Measurements from ENCODE around the gene TPGS1.

Gene TPGS1

GRCh38 chr19:522726-523125 is 15.4 kb downstream of the TPGS1 start:
- DNase-seq, result no peak

GRCh38 chr19:524062-524674 is 16.9 kb downstream of the TPGS1 start:
- DNase-seq, result peak; percentile 43

- DNase-seq, result no peak
Measured at GRCh38 chr19:525029-525428, 17.7 kb downstream of the TPGS1 start.

GRCh38 chr19:525857-526419 is 18.6 kb downstream of the TPGS1 start:
- no peak for DNase-seq

- no peak for DNase-seq
Measured at GRCh38 chr19:530134-531008, 23.1 kb downstream of the TPGS1 start.

GRCh38 chr19:531009-531752 is 23.9 kb downstream of the TPGS1 start:
- peak; percentile 93 for DNase-seq

GRCh38 chr19:531753-532560 is 24.7 kb downstream of the TPGS1 start, which contains the start of gene CDC34:
Gene CDC34, plus strand, starts transcription at chr19:531760. Its CDS starts 172 bp downstream, at chr19:531932.
- DNase-seq, result no peak

GRCh38 chr19:532561-533363 is 25.5 kb downstream of the TPGS1 start:
- peak; percentile 54 for DNase-seq

GRCh38 chr19:533364-534058 is 26.2 kb downstream of the TPGS1 start:
- DNase-seq, result peak; percentile 80

GRCh38 chr19:534088-534487 is 26.8 kb downstream of the TPGS1 start:
- no peak for DNase-seq

- no peak for DNase-seq
Measured at GRCh38 chr19:535017-535835, 27.9 kb downstream of the TPGS1 start.

GRCh38 chr19:536031-536880 is 29.0 kb downstream of the TPGS1 start:
- DNase-seq, result no peak

- no peak for DNase-seq
Measured at GRCh38 chr19:536881-537404, 29.6 kb downstream of the TPGS1 start.

GRCh38 chr19:538641-539428 is 31.5 kb downstream of the TPGS1 start:
- DNase-seq, result no peak

GRCh38 chr19:539429-540030 is 32.2 kb downstream of the TPGS1 start:
- DNase-seq, result no peak

- no peak for DNase-seq
Measured at GRCh38 chr19:540867-541637, 33.8 kb downstream of the TPGS1 start.

- no peak for DNase-seq
Measured at GRCh38 chr19:541699-542098, 34.4 kb downstream of the TPGS1 start.

Measured in NCI-H82 (cell line).